HepG2 (cell line): Measurements from ENCODE around the gene FOXA3. TPM values are rescaled to one million over a fixed set of nuclear protein-coding genes. Genes with fewer than 3 reads are reported as not detected.
A peak's percentile ranks its signal among the peaks of the same experiment; 100 is the strongest.

Source experiments
- BCL3 ChIP-seq: sonication (generic); formaldehyde crosslinking; IDR thresholded peaks from 2 replicates; pipeline ENCODE4 v1.5.1; 2020; ENCODE audit warnings: mild to moderate bottlenecking, missing genetic modification reagents, moderate library complexity
- CSRNP2 ChIP-seq: sonication (generic); formaldehyde crosslinking; conservative IDR thresholded peaks from 2 replicates; pipeline ENCODE4 v1.8.0; 2022; ENCODE audit warnings: low read depth, missing genetic modification reagents
- FOXK1 ChIP-seq: sonication (generic); formaldehyde crosslinking; IDR thresholded peaks from 2 replicates; pipeline ENCODE4 v1.4.0; 2020; ENCODE audit warnings: low read depth, missing genetic modification reagents, borderline replicate concordance
- GZF1 ChIP-seq: sonication (generic); formaldehyde crosslinking; IDR thresholded peaks from 2 replicates; pipeline ENCODE4 v1.5.1; 2020; ENCODE audit warnings: mild to moderate bottlenecking, missing genetic modification reagents
- IKZF5 ChIP-seq: IDR thresholded peaks from 2 replicates; pipeline ENCODE4 v1.6.1; 2018; ENCODE audit warnings: missing genetic modification reagents, mild to moderate bottlenecking, missing compliant biosample characterization
- PITX1 ChIP-seq: sonication (generic); formaldehyde crosslinking; IDR thresholded peaks from 2 replicates; pipeline ENCODE4 v1.5.1; 2020; ENCODE audit warnings: mild to moderate bottlenecking, missing genetic modification reagents
- RARA ChIP-seq: IDR thresholded peaks from 2 replicates; pipeline ENCODE4 v1.6.1; 2016; ENCODE audit warnings: missing genetic modification reagents, missing compliant biosample characterization
- SKIL ChIP-seq: sonication (generic); formaldehyde crosslinking; IDR thresholded peaks from 2 replicates; pipeline ENCODE4 v1.8.0; 2022; ENCODE audit warnings: missing genetic modification reagents, mild to moderate bottlenecking, moderate library complexity, borderline replicate concordance
- SP2 ChIP-seq: sonication (generic); formaldehyde crosslinking; IDR thresholded peaks from 2 replicates; pipeline ENCODE4 v1.5.1; 2020; ENCODE audit warnings: mild to moderate bottlenecking, missing genetic modification reagents
- TBL1XR1 ChIP-seq: fragments of 150-350 bp; IDR thresholded peaks from 2 replicates; pipeline ENCODE4 v1.6.1; 2014; ENCODE audit warnings: borderline replicate concordance, low read length; ENCODE audit not compliant: partially characterized antibody
- TBX2 ChIP-seq: sonication (generic); formaldehyde crosslinking; IDR thresholded peaks from 2 replicates; pipeline ENCODE4 v1.5.0; 2020; ENCODE audit warnings: missing genetic modification reagents, mild to moderate bottlenecking, borderline replicate concordance
- TRAFD1 ChIP-seq: sonication (generic); formaldehyde crosslinking; IDR thresholded peaks from 2 replicates; pipeline ENCODE4 v1.5.1; 2020; ENCODE audit warnings: missing genetic modification reagents, mild to moderate bottlenecking, borderline replicate concordance
- ZNF251 ChIP-seq: sonication (generic); formaldehyde crosslinking; IDR thresholded peaks from 2 replicates; pipeline ENCODE4 v1.9.0; 2021; ENCODE audit warnings: mild to moderate bottlenecking, missing genetic modification reagents
- ZNF281 ChIP-seq: sonication (generic); formaldehyde crosslinking; IDR thresholded peaks from 2 replicates; pipeline ENCODE4 v1.4.0; 2020; ENCODE audit warnings: missing genetic modification reagents, borderline replicate concordance
- ZNF749 ChIP-seq: sonication (generic); formaldehyde crosslinking; IDR thresholded peaks from 2 replicates; pipeline ENCODE4 v1.8.0; 2022; ENCODE audit warnings: mild to moderate bottlenecking, missing genetic modification reagents, moderate library complexity, borderline replicate concordance
- ZNF776 ChIP-seq: sonication (generic); formaldehyde crosslinking; IDR thresholded peaks from 2 replicates; pipeline ENCODE4 v1.4.0; 2020; ENCODE audit warnings: mild to moderate bottlenecking, missing genetic modification reagents
- ZSCAN29 ChIP-seq: sonication (generic); formaldehyde crosslinking; conservative IDR thresholded peaks from 2 replicates; pipeline ENCODE4 v1.4.0; 2020; ENCODE audit warnings: mild to moderate bottlenecking, missing genetic modification reagents
- polyA plus RNA-seq, 8 experiments: library from polyadenylated mRNA; depleted of rRNA in 3 of 8; stranded (reverse) in 7 of 8; unstranded in 1 of 8; fragments of >200 nt; fragmentation: Illumina TruSeq in 4 of 8; extraction: Trizol in 4 of 8; gene quantifications; 2 replicates each; pipeline versions ENCODE4 v1.2.1 to v1.2.3, GENCODE V29; 2011 to 2016; ENCODE audit warnings: low read depth in 4 of 8, missing spikeins in 1 of 8, mixed read lengths in 1 of 8; ENCODE audit not compliant: insufficient read depth in 1 of 8
- total RNA-seq, 5 experiments: library from RNA; depleted of rRNA; stranded (reverse); fragments of >200 nt; fragmentation: Illumina TruSeq; extraction: Trizol; gene quantifications; 2 replicates each; pipeline ENCODE4 v1.2.3, GENCODE V29; 2016; ENCODE audit warnings: low read depth in 1 of 5

Gene FOXA3
- total and polyA plus RNA-seq, 2 of the 13 experiments (the other 11 are each of a cell fraction or from before 2014, with no cell fraction given), result 29.8 to 47.6 TPM

- no peak for TF ChIP-seq ZNF251
- no peak for TF ChIP-seq BCL3 (CRISPR knock-in tag)
- no peak for TF ChIP-seq SKIL (CRISPR knock-in tag)
- no peak; the same call in 1 of the 2 replicates for TF ChIP-seq TBX2 (CRISPR knock-in tag)
- no peak for TF ChIP-seq GZF1 (CRISPR knock-in tag)
- TF ChIP-seq SP2, result no peak
- no peak for TF ChIP-seq CSRNP2 (CRISPR knock-in tag)
- peak; percentile 5 for TF ChIP-seq TBL1XR1
- TF ChIP-seq PITX1, result 0 out of 2 replicates have a peak, but pooled peaks have one; percentile 11
- TF ChIP-seq ZNF281 (CRISPR knock-in tag), result 0 out of 2 replicates have a peak, but pooled peaks have one; percentile 13
- TF ChIP-seq RARA (CRISPR knock-in tag), result no peak
- no peak for TF ChIP-seq ZNF749 (CRISPR knock-in tag)
- no peak for TF ChIP-seq ZSCAN29 (CRISPR knock-in tag)
- TF ChIP-seq IKZF5 (CRISPR knock-in tag), result no peak
- no peak for TF ChIP-seq FOXK1 (CRISPR knock-in tag)
- no peak for TF ChIP-seq TRAFD1
- TF ChIP-seq ZNF776, result 0 out of 2 replicates have a peak, but pooled peaks have one; percentile 21
Measured at GRCh38 chr19:45901912-45902650, 38.0 kb downstream of the FOXA3 start, which contains the start of gene MYPOP (continued).
